ENCODE measurements around the gene ANKS1A.

DNA sequence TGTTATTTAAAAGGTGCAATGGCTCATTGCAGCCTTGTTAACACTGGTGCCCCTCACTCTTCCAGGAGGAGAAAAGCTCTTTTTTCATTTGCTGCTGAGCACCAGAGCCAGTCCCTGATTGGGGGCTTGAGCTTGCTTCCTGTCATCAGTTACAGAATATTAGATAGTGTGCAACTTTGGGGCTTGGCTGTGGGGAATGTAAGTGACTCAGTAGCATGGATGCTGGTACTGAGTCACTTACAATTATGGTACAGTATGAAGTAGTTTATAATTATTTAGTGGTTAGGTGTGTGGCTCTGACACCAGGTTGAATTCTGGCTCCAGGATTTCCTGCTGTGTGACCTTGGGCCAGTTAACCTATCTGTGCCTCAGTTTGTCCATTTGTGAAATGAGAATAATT lies 37.6 kb downstream of the ANKS1A start:
- no peak for TF ChIP-seq CHD4 (IDR thresholded peaks at IDR 0.05; ENCODE audit: borderline replicate concordance)
- TF ChIP-seq, protein P1, sequence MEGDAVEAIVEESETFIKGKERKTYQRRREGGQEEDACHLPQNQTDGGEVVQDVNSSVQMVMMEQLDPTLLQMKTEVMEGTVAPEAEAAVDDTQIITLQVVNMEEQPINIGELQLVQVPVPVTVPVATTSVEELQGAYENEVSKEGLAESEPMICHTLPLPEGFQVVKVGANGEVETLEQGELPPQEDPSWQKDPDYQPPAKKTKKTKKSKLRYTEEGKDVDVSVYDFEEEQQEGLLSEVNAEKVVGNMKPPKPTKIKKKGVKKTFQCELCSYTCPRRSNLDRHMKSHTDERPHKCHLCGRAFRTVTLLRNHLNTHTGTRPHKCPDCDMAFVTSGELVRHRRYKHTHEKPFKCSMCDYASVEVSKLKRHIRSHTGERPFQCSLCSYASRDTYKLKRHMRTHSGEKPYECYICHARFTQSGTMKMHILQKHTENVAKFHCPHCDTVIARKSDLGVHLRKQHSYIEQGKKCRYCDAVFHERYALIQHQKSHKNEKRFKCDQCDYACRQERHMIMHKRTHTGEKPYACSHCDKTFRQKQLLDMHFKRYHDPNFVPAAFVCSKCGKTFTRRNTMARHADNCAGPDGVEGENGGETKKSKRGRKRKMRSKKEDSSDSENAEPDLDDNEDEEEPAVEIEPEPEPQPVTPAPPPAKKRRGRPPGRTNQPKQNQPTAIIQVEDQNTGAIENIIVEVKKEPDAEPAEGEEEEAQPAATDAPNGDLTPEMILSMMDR (IDR thresholded peaks at IDR 0.05), result no peak
- TF ChIP-seq POLR2A (IDR thresholded peaks at IDR 0.05; ENCODE audit: low read length), result no peak
- no peak for TF ChIP-seq FOSL2 (IDR thresholded peaks at IDR 0.05)
- TF ChIP-seq FOSL2 (CRISPR knock-in tag; IDR thresholded peaks at IDR 0.05), result no peak
- TF ChIP-seq NFE2L2 (conservative IDR thresholded peaks at IDR 0.05; ENCODE audit: low read length), result no peak
- TF ChIP-seq EP300 (IDR thresholded peaks at IDR 0.05), result no peak
- TF ChIP-seq, protein P2, sequence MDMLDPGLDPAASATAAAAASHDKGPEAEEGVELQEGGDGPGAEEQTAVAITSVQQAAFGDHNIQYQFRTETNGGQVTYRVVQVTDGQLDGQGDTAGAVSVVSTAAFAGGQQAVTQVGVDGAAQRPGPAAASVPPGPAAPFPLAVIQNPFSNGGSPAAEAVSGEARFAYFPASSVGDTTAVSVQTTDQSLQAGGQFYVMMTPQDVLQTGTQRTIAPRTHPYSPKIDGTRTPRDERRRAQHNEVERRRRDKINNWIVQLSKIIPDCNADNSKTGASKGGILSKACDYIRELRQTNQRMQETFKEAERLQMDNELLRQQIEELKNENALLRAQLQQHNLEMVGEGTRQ (IDR thresholded peaks at IDR 0.05), result no peak
- no peak for TF ChIP-seq JUN (IDR thresholded peaks at IDR 0.05)
- TF ChIP-seq, protein P3, sequence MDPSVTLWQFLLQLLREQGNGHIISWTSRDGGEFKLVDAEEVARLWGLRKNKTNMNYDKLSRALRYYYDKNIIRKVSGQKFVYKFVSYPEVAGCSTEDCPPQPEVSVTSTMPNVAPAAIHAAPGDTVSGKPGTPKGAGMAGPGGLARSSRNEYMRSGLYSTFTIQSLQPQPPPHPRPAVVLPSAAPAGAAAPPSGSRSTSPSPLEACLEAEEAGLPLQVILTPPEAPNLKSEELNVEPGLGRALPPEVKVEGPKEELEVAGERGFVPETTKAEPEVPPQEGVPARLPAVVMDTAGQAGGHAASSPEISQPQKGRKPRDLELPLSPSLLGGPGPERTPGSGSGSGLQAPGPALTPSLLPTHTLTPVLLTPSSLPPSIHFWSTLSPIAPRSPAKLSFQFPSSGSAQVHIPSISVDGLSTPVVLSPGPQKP (IDR thresholded peaks at IDR 0.05; ENCODE audit: low read depth, low read length), result no peak
- TF ChIP-seq SMC3 (IDR thresholded peaks at IDR 0.05), result no peak
- no peak for TF ChIP-seq CBX2 (IDR thresholded peaks at IDR 0.05; ENCODE audit: borderline replicate concordance, low read depth)

Measured in A549 (cell line).